HG02852 (cell line): ENCODE results near the gene HSD17B12.

ENCODE experiments used
- ATAC-seq: cut with Tn5 transposase; IDR thresholded peaks from one replicate; pipeline ENCODE4 v1.9.1; 2021; ENCODE audit warnings: mild to moderate bottlenecking, moderate library complexity; ENCODE audit not compliant: unreplicated experiment

HSD17B12 gene

GRCh38 chr11:43856993-43857392, 176.5 kb downstream of the HSD17B12 start:
- no peak for ATAC-seq

GRCh38 chr11:43861141-43861540, 180.6 kb downstream of the HSD17B12 start:
- no peak for ATAC-seq

- ATAC-seq, result no peak
These were observed 186.0 kb downstream of the HSD17B12 start for GRCh38 chr11:43866520-43866919.

- no peak for ATAC-seq
These were observed 186.4 kb downstream of the HSD17B12 start for GRCh38 chr11:43866969-43867368.

- peak; percentile 100 for ATAC-seq
These were observed 188.5 kb downstream of the HSD17B12 start for GRCh38 chr11:43868852-43869567.

GRCh38 chr11:43871051-43871450, 190.5 kb downstream of the HSD17B12 start:
- no peak for ATAC-seq

GRCh38 chr11:43872995-43873394, 192.5 kb downstream of the HSD17B12 start:
- ATAC-seq, result no peak

- no peak for ATAC-seq
These were observed 193.5 kb downstream of the HSD17B12 start for GRCh38 chr11:43874078-43874477.

GRCh38 chr11:43874738-43875137, 194.2 kb downstream of the HSD17B12 start:
- ATAC-seq, result no peak

GRCh38 chr11:43879789-43880639, 199.5 kb downstream of the HSD17B12 start:
- no peak for ATAC-seq

- ATAC-seq, result peak; percentile 99
These were observed 200.2 kb downstream of the HSD17B12 start, which contains the start of gene ALKBH3 for GRCh38 chr11:43880640-43881159. Gene ALKBH3 (plus strand): TSS chr11:43880831. CDS start chr11:43882653, 1,822 bp downstream.

- no peak for ATAC-seq
These were observed 212.3 kb downstream of the HSD17B12 start for GRCh38 chr11:43892851-43893250.

- no peak for ATAC-seq
These were observed 214.0 kb downstream of the HSD17B12 start for GRCh38 chr11:43894546-43894945.

- no peak for ATAC-seq
These were observed 215.1 kb downstream of the HSD17B12 start for GRCh38 chr11:43895601-43896000.

GRCh38 chr11:43898574-43898973, 218.0 kb downstream of the HSD17B12 start:
- no peak for ATAC-seq

- no peak for ATAC-seq
These were observed 218.6 kb downstream of the HSD17B12 start for GRCh38 chr11:43899094-43899493.

GRCh38 chr11:43901551-43901950, 221.0 kb downstream of the HSD17B12 start:
- no peak for ATAC-seq

GRCh38 chr11:43903078-43903477, 222.5 kb downstream of the HSD17B12 start:
- no peak for ATAC-seq

GRCh38 chr11:43903969-43904368, 223.4 kb downstream of the HSD17B12 start:
- no peak for ATAC-seq

GRCh38 chr11:43904742-43905535, 224.4 kb downstream of the HSD17B12 start:
- no peak for ATAC-seq

GRCh38 chr11:43905813-43906241, 225.3 kb downstream of the HSD17B12 start:
- ATAC-seq, result no peak
